Neural progenitor cell (in vitro differentiated cells): ENCODE data around the gene LBX1.

Experiments used
- EZH2 ChIP-seq: fragments of 200-600 bp; sonication (generic); IDR thresholded peaks from 2 replicates; pipeline ENCODE4 v1.6.1; 2017; ENCODE audit warnings: antibody characterized with exemption, mild to moderate bottlenecking, moderate library complexity
- EZH2phosphoT487 ChIP-seq: fragments of 200-600 bp; sonication (generic); IDR thresholded peaks from 2 replicates; pipeline ENCODE4 v1.6.1; 2017; ENCODE audit warnings: antibody characterized with exemption
- TF ChIP-seq, protein P1 (sequence below): fragments of 200-600 bp; sonication (generic); IDR thresholded peaks from 2 replicates; pipeline ENCODE4 v1.5.1; 2017; ENCODE audit warnings: antibody characterized with exemption, mild to moderate bottlenecking

DNA sequence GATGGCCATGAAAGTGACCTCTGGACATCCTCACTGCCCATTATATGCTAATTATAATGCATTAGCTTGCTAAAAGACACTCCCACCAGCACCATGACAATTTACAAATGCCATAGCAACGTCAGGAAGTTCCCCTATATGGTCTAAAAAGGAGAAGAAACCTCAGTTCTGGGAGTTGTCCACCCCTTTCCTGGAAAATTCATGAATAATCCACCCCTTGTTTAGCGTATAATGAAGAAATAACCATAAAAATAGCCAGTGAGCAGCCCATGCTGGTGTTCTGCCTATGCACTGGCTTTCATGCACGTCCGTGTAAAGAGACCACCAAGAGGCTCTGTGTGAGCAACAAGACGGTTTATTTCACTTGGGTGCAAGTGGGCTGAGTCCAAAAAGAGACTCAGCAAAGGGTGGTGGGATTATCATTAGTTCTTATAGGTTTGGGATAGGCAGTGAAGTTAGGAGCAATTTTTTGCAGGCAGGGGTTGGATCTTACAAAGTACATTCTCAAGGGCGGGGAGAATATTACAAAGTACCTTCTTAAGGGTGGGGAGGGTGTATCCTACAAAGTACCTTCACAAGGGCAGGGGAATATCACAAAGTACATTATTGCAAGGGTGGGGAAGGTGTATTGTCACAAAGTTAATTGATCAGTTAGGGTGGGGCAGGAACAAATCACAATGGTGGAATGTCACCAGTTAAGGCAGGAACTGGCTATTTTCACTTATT is 45.6 kb downstream of the LBX1 start:
- TF ChIP-seq, protein P1, sequence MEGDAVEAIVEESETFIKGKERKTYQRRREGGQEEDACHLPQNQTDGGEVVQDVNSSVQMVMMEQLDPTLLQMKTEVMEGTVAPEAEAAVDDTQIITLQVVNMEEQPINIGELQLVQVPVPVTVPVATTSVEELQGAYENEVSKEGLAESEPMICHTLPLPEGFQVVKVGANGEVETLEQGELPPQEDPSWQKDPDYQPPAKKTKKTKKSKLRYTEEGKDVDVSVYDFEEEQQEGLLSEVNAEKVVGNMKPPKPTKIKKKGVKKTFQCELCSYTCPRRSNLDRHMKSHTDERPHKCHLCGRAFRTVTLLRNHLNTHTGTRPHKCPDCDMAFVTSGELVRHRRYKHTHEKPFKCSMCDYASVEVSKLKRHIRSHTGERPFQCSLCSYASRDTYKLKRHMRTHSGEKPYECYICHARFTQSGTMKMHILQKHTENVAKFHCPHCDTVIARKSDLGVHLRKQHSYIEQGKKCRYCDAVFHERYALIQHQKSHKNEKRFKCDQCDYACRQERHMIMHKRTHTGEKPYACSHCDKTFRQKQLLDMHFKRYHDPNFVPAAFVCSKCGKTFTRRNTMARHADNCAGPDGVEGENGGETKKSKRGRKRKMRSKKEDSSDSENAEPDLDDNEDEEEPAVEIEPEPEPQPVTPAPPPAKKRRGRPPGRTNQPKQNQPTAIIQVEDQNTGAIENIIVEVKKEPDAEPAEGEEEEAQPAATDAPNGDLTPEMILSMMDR = no peak
- TF ChIP-seq EZH2 (no peak), EZH2phosphoT487 (no peak)
